Raji (cell line): ENCODE measurements around the gene ADAMTS12.

Source experiments
- POLR2A ChIP-seq: IDR thresholded peaks from 2 replicates; pipeline ENCODE4 v1.6.1; 2011; ENCODE audit warnings: low read depth, low read length, control low read depth; ENCODE audit not compliant: insufficient read depth

ADAMTS12 gene

DNA sequence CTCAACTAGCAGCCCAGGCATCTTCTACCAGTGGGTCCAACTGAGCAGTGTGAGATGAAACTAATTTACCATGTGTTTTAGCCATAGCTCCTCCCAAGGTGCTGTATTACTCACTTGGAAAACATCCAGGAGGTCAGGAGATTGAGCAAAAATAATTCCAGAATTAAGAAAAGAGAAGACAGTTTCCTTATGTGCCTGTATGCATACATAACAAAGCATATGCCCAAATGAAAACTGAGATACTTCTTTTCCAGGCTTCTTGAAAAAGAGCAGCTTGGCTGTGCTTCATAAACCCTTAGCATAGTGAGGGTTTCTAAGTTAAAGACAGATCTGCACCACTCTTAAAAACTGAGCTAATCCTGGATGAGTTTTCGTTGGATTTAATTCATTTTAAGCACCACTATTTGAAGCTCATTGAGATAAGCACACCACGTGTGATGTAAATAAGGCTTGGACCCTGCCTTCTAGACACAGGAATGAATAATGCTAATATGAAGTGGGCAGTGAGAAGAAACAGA lies 119.4 kb downstream of the ADAMTS12 start:
- no peak for TF ChIP-seq POLR2A

DNA sequence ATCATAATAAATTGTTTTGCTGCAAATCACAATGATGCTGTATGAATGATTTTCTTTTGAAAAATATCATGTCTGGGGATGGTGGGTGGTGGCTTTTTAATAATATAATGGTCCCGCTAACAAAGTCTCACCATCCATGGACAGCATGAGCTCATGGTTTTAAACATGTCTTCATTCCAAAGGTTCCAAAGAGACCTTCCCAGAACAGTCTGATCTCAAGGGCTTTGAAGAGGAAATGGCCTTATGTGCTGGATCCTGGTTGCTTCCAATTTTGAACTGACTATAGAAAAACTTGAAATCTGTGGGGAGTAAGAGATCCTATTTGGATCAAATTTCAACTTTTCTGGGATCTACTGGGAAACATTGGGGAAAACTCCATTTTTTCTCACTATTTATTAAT lies 121.8 kb downstream of the ADAMTS12 start:
- TF ChIP-seq POLR2A, result no peak

DNA sequence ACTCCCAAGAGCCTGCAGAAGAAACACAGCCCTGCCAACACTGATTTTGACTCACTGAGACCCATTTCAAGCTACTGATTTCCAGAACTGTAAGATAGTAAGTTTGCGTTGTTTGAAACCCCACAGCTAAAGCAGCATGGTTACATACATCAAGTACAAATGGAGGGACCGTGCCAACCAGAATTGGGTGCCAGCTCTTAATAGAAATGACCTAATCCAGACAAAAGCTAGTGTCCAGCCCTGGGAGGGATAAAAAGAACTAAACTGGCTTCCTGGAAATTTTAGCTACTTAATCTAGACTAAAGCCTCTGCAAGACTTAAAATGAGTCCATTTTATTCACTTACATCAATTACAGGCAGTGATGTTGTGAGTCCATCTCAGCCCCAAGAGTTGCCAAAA lies 122.6 kb downstream of the ADAMTS12 start:
- TF ChIP-seq POLR2A, result no peak

DNA sequence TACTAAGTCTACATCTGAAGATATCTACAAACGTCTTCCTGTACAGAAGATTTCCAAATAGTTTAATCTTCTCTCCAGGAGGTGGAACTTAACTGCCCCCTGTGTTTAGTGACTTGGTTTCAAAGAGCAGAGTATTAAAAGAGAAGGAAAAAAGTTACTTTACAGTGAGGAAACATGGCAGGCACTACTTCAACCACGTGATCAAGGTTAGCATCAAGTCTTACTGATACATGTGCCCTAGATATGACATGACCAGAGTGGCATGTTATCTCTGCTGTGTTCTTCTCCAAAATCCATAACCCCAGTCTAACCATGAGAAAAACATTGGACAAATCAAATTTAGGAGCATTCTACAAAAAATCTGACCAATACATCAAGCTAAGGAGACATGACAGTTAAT lies 125.8 kb downstream of the ADAMTS12 start:
- no peak for TF ChIP-seq POLR2A

DNA sequence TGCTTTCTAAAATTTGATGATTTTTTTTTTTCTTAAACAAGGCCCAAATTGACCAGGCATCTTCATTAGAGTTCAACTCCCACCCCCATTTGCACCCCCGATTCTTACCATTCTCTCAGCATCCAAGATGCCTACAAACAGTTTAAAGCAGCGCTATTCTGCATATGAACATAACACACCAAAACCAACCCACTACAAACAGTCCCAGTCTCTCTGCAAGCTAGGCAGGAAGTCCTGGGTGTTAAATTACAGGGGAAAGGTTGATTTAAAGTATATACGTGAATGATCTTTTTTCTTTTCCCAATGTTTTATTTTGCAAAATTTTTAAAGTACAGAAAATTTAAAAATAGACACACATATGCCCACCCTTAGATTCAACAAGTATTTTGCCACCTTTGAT lies 127.0 kb downstream of the ADAMTS12 start:
- no peak for TF ChIP-seq POLR2A

DNA sequence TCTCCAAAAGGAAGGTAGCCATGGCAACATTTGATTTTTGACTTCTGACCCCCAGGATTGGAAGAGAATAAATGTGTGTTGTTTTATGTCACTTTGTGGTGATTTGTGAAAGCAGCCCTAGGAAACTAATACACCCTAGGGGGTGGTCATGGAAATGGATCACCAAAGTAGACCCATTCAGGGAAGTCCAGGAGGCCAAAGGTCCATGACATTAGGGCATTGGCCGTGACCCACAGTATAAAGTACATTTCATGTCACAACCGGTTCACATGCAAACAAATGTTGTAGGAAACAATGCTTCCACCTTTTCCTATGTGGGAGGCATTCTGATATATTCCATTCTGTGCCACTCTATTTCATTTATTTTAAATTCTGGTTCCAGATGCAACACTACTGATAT lies 128.4 kb downstream of the ADAMTS12 start:
- TF ChIP-seq POLR2A, result no peak

DNA sequence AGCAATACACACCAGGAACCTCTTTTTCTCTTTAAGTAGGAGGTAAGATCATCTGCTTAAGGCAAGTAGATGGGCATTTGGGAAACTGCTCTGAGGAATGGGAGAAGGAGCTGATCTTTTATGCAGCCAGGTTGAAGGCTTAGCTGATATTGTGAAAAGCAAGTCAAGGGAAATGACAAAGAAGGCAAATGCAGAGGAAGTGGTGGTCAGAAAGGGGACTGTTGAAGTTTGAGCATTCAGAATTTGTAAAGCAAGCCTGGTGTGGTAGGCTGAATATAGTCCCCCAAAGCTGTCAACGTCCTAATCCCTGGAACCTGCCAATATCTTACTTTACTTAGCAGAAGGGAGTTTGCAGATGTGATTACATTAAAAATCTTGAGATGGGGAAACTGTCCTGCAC lies 128.9 kb downstream of the ADAMTS12 start:
- no peak for TF ChIP-seq POLR2A

DNA sequence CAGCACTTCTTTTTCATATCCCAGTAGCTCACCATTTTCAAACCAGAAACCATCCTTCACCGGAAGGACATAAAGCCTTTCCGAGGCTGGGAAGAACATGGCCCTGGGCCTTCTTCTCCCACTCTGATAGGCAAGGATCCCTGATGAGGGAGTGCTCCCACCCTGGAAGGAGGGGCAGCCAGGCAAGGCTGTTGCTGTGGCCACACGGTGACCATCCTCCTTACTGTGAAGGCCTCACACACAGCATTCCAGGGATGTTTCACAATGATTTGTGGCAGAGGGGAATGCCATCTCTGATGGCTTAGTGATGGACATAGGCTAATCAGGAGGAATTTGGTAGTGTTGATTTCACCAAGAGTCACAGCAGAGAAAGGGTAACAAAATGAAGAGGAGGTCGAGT lies 130.7 kb downstream of the ADAMTS12 start:
- TF ChIP-seq POLR2A, result no peak

DNA sequence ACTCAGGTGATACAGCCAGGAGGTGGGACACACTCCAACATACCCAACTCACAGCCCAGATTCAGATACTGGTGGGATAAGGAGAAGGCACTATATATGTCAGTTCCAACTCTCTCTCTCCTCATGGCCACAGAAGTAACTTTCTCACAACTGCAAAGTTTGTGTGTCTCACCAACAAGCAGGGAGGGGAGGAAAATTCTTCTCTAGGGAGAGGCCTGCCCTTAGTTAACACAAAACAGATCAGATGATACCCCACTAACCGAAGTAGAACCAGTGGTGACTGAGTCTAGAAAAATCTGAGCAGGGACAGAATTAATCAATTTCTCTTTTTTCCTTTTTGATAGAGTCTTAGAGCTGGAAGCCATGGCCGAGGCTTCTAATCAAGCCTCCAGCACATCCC lies 133.1 kb downstream of the ADAMTS12 start:
- TF ChIP-seq POLR2A, result no peak

DNA sequence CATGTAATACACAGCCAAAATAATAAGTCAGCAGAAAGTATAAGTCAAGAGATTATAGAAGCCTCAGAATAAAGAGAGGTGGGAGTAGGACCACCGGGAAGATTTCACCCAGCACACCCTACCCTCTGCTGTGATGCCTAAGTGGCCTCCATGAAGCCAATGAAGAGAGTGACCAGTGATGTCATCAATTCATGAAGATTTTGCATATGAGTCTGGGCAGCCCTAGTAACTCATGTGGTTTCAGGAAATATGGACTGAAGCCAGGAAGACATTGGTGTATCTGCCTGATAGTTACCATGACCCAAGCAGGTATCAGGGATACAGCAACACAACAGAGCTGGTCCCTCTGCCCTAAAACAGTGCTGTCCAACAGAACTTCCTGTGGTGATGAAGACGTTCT lies 135.3 kb downstream of the ADAMTS12 start:
- no peak for TF ChIP-seq POLR2A

DNA sequence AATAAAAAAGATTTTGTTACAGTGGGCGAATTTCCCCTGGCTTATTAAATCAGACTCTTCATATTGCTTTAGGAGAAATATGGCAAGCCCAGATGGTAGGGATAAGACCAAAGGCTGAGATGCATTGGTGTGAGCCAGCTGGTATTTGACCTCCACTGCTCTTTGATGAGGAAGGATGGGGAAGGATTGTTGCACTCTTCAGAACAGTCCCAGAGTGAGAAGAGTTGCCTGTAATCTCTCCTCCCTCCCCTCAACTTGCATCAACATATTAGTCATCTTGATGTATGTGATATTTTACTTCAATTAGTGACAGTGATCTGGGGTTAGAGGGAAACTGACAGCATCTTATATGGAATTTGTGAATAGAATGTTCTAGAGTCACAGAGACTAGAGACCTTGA lies 136.6 kb downstream of the ADAMTS12 start:
- no peak for TF ChIP-seq POLR2A

DNA sequence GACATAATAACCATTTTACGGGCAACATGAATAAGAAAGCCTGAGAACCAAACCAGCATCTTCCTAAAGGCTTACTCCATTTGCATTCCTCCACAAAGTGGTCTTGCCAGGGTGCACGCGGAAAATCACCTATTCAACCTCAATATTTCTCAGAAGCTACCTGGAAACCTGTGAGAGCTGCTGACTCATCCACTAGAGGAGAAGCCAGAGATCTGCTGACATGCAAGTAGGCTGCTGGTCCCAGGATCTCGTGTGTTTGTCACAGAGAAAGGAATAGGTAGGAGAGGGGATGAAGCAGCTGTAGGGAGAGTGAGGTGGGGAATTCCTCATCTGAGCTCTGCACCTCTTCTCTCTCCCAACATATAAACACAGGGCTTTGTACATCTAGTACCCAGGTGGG lies 138.1 kb downstream of the ADAMTS12 start:
- no peak for TF ChIP-seq POLR2A

DNA sequence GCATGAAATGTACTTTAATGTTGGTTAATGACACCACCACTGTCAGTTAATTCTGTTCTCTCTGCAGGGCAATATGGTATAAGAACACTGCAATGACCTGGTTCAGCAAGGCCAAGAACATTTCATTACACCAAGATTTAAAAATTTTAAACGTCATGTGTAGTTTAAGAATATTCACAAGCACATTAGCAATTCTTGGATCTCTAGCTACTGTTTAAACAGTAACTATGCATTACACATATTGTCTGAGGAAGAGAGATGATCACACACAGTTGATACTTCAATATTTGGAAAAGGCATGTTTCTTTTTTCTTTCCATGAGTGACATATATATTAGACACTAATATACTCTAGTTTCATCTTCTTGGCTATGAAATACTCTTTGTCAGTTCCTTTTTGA lies 143.0 kb downstream of the ADAMTS12 start:
- no peak for TF ChIP-seq POLR2A

DNA sequence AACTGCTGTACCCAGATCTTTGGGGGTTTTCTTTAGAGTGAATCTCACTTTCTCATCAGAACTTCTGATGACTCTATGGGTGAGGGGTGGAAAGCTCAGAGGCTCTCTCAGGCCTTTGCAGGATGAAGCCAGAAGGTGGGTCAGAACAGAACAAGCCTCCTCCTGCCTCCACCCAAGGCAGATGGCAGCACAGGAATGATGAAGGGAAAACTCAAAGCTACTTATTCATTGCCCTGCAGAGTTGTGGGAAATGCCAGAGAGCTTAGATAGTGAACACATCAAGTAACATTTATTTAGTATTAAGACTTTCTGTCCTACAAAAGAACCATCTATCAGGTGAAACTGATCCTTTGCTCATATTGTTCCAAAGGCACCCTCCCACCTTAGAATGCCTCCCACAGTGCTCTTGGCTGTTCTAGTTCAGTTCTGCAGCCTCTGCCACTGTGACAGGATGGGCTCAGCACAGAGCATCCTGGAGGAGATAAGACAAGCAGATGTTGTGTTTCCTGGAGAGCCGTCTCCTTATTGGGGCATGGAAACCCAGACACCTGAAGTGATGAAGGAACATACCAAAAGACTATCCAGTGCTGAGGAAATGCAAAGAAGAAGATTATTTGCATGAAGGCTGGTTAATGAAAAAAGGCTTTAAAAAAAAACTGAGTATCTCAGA lies 146.6 kb downstream of the ADAMTS12 start:
- TF ChIP-seq POLR2A, result no peak

DNA sequence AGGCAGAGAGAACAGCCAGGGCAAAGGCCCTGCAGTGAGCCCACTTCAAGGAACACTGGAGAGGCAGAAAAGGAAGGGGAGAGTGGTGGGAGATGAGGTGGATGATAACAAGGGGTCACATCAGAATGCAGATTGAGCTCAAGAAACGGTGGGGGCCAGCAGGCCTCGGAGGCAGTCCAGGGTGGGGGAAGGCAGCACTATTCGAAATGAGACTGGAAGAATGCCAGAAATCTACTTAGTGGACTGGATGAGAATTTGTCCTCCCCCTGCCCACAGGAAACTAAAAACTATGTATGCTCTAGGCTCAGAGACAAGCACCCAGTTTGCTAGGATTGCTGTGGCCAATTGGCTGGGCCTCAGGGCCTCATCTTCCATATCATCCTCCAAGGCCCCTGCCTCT lies 148.7 kb downstream of the ADAMTS12 start:
- TF ChIP-seq POLR2A, result no peak

DNA sequence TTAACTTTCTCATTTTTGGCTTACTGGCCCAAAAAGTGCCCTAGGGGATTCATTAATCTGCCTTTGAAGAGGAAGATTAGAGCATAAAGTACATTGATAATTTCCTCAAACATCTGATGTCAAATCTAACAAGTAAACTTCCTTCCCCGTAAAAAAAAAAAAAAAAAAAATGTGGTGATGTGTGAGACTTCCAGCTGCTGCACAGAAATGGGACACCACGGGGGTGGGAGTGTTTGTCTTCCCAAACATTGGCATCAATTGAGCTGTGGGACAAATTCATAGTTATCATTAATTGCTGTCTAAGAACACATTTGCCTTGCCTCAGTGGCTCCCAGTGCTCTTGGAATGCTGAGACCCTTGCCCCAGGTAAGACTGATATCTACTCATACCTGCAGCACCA lies 149.6 kb downstream of the ADAMTS12 start:
- TF ChIP-seq POLR2A, result no peak

DNA sequence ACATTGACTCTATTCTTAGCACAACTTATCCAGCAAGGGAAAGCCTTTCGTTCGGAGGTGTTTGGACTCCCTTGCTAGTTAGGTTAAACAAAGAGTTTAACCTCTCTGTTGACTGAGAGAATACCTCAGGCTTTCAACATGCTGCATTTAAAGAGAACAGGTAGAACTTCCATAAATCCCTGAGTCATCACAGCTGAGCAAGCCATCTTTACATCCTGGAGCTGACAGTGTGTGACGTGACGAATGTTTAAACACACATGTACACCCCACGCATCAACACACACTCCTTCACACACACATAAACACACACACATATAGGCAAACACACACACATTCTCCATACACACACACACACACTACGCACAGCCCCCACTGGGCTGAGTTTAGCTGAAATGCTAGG lies 152.8 kb downstream of the ADAMTS12 start:
- TF ChIP-seq POLR2A, result no peak

DNA sequence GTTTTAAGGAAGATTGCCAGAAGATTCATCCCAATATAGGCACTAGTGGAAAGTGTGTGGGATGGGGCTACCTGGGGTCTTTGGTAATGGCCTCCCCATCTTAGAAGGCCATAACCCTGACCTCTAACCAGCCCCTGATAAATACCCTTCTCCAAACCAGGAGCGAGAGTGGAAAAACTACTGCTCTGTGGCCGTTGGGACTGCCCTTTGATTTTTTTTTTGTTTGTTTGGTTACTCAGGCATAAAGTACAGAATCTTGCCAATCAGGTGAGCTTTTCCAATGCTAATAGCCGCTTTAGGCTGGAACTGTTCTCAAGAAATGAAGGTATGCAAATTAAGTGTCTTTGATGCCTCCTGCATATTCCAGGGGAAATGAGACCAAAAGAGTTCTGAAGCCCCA lies 153.7 kb downstream of the ADAMTS12 start:
- TF ChIP-seq POLR2A, result no peak

DNA sequence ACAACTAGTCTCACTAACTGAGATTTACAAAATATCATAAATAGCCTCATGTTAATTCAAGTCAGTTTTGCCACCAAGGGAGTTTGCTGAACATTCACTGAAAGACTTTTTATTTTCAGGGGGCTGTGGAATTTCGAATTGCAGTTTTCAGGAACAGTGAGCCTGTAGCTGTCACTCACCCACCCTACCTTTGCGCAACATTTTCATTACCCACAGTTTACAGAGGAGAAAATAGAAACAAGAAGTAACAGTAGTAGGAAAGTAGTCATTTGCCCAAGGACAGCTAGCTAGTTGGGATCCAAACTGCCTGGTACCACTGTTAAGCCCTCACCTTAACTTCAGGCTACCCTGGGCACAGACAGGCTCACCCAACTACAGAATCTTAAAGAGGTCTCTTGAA lies 154.1 kb downstream of the ADAMTS12 start:
- no peak for TF ChIP-seq POLR2A
